GM23248 (cell line): ENCODE results near the gene ATP6AP1. TPM values are rescaled to one million over a fixed set of nuclear protein-coding genes. Genes with fewer than 3 reads are reported as not detected.

Experiments used
- DNase-seq: peaks from one replicate; pipeline ENCODE4 v3.0.0-alpha.2; 2015
- H2AFZ ChIP-seq: fragments of 200-600 bp; sonication (generic); 2 replicates; pipeline ENCODE4 v1.6.1; 2016; ENCODE audit warnings: antibody characterized with exemption
- H3F3A ChIP-seq: fragments of 200-600 bp; sonication (generic); 2 replicates; pipeline ENCODE4 v1.6.1; 2016; ENCODE audit warnings: mild to moderate bottlenecking, antibody characterized with exemption, mixed run types; ENCODE audit not compliant: insufficient read depth
- H3K27ac ChIP-seq: fragments of 200-600 bp; sonication (generic); 2 replicates; pipeline ENCODE4 v1.5.1; 2016; ENCODE audit warnings: mild to moderate bottlenecking
- H3K27me3 ChIP-seq: fragments of 200-600 bp; sonication (generic); replicated peaks from 2 replicates; pipeline ENCODE4 v1.6.1; 2016; ENCODE audit warnings: mild to moderate bottlenecking; ENCODE audit not compliant: insufficient read depth
- H3K36me3 ChIP-seq: fragments of 200-600 bp; sonication (generic); 2 replicates; pipeline ENCODE4 v1.6.1; 2016; ENCODE audit warnings: low read depth, mild to moderate bottlenecking
- H3K4me1 ChIP-seq: fragments of 200-600 bp; sonication (generic); 2 replicates; pipeline ENCODE4 v1.6.1; 2016; ENCODE audit warnings: mild to moderate bottlenecking; ENCODE audit not compliant: insufficient read depth
- H3K4me2 ChIP-seq: fragments of 200-600 bp; sonication (generic); one replicate; pipeline ENCODE4 v1.6.1; 2016; ENCODE audit warnings: mild to moderate bottlenecking; ENCODE audit not compliant: unreplicated experiment
- H3K4me3 ChIP-seq: fragments of 200-600 bp; sonication (generic); 2 replicates; pipeline ENCODE4 v1.5.1; 2016; ENCODE audit warnings: mild to moderate bottlenecking
- H3K79me2 ChIP-seq: fragments of 200-600 bp; sonication (generic); 2 replicates; pipeline ENCODE4 v1.6.1; 2016; ENCODE audit warnings: mild to moderate bottlenecking; ENCODE audit not compliant: insufficient read depth
- H3K9ac ChIP-seq: fragments of 200-600 bp; sonication (generic); 2 replicates; pipeline ENCODE4 v1.6.1; 2016; ENCODE audit warnings: mild to moderate bottlenecking
- H3K9me2 ChIP-seq: fragments of 200-600 bp; sonication (generic); 2 replicates; pipeline ENCODE4 v1.6.1; 2016; ENCODE audit warnings: mixed run types, mild to moderate bottlenecking, moderate library complexity; ENCODE audit not compliant: insufficient read depth
- H3K9me3 ChIP-seq: fragments of 200-600 bp; sonication (generic); one replicate; pipeline ENCODE4 v1.6.1; 2017; ENCODE audit warnings: low read depth
- H4K20me1 ChIP-seq: fragments of 200-600 bp; sonication (generic); 2 replicates; pipeline ENCODE4 v1.6.0; 2016; ENCODE audit not compliant: insufficient read depth
- EZH2 ChIP-seq: fragments of 200-600 bp; sonication (generic); IDR thresholded peaks from 2 replicates; pipeline ENCODE4 v1.6.1; 2018; ENCODE audit warnings: antibody characterized with exemption, mild to moderate bottlenecking; ENCODE audit not compliant: insufficient read depth, poor library complexity, severe bottlenecking
- EZH2phosphoT487 ChIP-seq: fragments of 200-600 bp; sonication (generic); IDR thresholded peaks from 2 replicates; pipeline ENCODE4 v1.6.1; 2018; ENCODE audit warnings: antibody characterized with exemption, moderate library complexity, mild to moderate bottlenecking, low read depth; ENCODE audit not compliant: insufficient read depth
- WGBS, 2 experiments: methylation state at CpG; one replicate each; pipeline ENCODE4 v1.1.6; 2015 to 2017; ENCODE audit warnings: low lambda C conversion rate in 2 of 2, low coverage in 1 of 2; ENCODE audit errors: missing lambda C conversion rate in 2 of 2; 5-methylcytosine and 5-hydroxymethylcytosine counted together
- in situ Hi-C: fragments of 300-500 bp; cut with MboI; formaldehyde crosslinking; loops from 2 replicates; pipeline ENCODE4 v1.15.0; 2020
- polyA plus RNA-seq: library from polyadenylated mRNA; unstranded; fragments of >200 nt; fragmentation: Nextera tagmentation; extraction: Ambion mirVana; gene quantifications from 2 replicates; pipeline ENCODE4 v1.2.1, GENCODE V29; 2016
- total RNA-seq: library from RNA; depleted of rRNA; stranded (reverse); fragments of >200 nt; shearing (Covaris generic); gene quantifications from 2 replicates; pipeline ENCODE4 v1.2.3, GENCODE V29; 2014

Gene ATP6AP1
- total and polyA plus RNA-seq, 2 experiments from 2014 or later = 73.2 to 156 TPM

DNA sequence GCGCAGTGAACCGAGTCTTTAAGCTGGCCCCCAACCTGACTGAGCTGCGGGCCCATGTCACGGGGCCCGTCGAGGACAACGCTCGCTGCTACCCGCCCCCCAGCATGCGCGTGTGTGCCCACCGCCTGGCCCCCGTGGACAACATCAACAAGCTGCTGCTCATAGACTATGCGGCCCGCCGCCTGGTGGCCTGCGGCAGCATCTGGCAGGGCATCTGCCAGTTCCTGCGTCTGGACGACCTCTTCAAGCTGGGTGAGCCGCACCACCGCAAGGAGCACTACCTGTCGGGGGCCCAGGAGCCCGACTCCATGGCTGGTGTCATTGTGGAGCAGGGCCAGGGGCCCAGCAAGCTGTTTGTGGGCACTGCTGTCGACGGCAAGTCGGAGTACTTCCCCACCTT, 31.8 kb downstream of the ATP6AP1 start:
- H3K27ac ChIP-seq = no peak overlapping the region
- in situ Hi-C loops = no loop called here
- peak overlapping the region; percentile 90 for H3K4me3 ChIP-seq
- peak overlapping the region; percentile 78 for H3K4me2 ChIP-seq
- no peaks in the 10 kb centered on the region for H3K9me3 ChIP-seq
- peaks cover 59% of the 10 kb centered on the region for H3K79me2 ChIP-seq
- no peaks in the 10 kb centered on the region for H3K4me1 ChIP-seq
- H3K36me3 ChIP-seq = no peaks in the 10 kb centered on the region
- no peaks in the 10 kb centered on the region for H3F3A ChIP-seq
- H4K20me1 ChIP-seq = no peaks in the 10 kb centered on the region
- H3K9ac ChIP-seq = peak overlapping the region; percentile 90
- no peak overlapping the region for H2AFZ ChIP-seq
- DNase-seq = peak; percentile 27
- no peak for TF ChIP-seq EZH2
- no peak for TF ChIP-seq EZH2phosphoT487
- H3K27me3 ChIP-seq = no peaks in the 10 kb centered on the region
- WGBS, 2 experiments = 76 to 90% methylated on average over 3 of the region's 26 CpGs
- H3K9me2 ChIP-seq = no peaks in the 10 kb centered on the region

GRCh38 chrX:154462396-154462795, 33.9 kb downstream of the ATP6AP1 start:
- Histone ChIP-seq H3K9me3 (no peaks in the 10 kb centered on the region), H2AFZ (no peak overlapping the region), H3K79me2 (peaks cover 59% of the 10 kb centered on the region), H3K4me1 (no peaks in the 10 kb centered on the region), H3K27me3 (no peaks in the 10 kb centered on the region), H3K9me2 (no peaks in the 10 kb centered on the region), H3F3A (no peaks in the 10 kb centered on the region), H4K20me1 (no peaks in the 10 kb centered on the region), H3K4me3 (no peak overlapping the region), H3K36me3 (no peaks in the 10 kb centered on the region), H3K9ac (no peak overlapping the region), H3K4me2 (no peak overlapping the region), H3K27ac (no peak overlapping the region)
- DNase-seq = no peak
- in situ Hi-C loops = no loop called here
- WGBS, 2 experiments = 80 to 84% methylated on average over 4 to 8 of the region's 8 CpGs
- TF ChIP-seq EZH2phosphoT487 (no peak), EZH2 (no peak)

DNA sequence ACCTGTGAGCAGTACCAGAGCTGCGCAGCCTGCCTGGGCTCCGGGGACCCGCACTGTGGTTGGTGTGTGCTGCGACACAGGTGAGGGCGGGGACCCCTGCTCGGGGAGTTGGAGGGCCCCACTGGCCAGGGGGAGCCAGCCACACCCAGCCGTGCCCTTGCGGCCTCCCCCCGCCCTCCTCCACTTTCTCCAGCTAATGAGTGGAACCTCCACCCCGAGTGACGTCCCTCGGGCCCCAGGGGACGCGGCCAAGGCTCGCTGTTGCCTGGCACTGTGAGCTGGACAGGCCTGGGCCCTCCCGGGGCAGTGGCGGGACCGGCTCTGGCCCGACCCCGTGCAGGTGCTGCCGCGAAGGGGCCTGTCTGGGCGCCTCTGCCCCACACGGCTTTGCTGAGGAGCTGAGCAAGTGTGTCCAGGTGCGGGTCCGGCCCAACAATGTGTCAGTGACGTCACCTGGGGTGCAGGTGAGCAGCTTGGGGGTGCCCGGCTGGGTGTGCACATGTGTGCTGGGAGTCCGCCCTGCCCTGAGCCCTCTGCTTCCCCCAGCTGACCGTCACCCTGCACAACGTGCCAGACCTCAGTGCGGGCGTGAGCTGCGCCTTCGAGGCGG, 35.2 kb downstream of the ATP6AP1 start:
- no peak for DNase-seq
- in situ Hi-C loops = no loop called here
- H3K9me2 ChIP-seq = no peaks in the 10 kb centered on the region
- H3K79me2 ChIP-seq = peaks cover 54% of the 10 kb centered on the region
- no peaks in the 10 kb centered on the region for H3K4me1 ChIP-seq
- H3K9me3 ChIP-seq = no peaks in the 10 kb centered on the region
- no peak overlapping the region for H3K9ac ChIP-seq
- H2AFZ ChIP-seq = no peak overlapping the region
- no peak overlapping the region for H3K27ac ChIP-seq
- no peaks in the 10 kb centered on the region for H3K36me3 ChIP-seq
- no peaks in the 10 kb centered on the region for H4K20me1 ChIP-seq
- TF ChIP-seq EZH2phosphoT487 (no peak), EZH2 (no peak)
- no peak overlapping the region for H3K4me3 ChIP-seq
- no peak overlapping the region for H3K4me2 ChIP-seq
- no peaks in the 10 kb centered on the region for H3K27me3 ChIP-seq
- 91 to 100% methylated on average over 3 to 6 of the region's 36 CpGs for WGBS, 2 experiments
- H3F3A ChIP-seq = no peaks in the 10 kb centered on the region

DNA sequence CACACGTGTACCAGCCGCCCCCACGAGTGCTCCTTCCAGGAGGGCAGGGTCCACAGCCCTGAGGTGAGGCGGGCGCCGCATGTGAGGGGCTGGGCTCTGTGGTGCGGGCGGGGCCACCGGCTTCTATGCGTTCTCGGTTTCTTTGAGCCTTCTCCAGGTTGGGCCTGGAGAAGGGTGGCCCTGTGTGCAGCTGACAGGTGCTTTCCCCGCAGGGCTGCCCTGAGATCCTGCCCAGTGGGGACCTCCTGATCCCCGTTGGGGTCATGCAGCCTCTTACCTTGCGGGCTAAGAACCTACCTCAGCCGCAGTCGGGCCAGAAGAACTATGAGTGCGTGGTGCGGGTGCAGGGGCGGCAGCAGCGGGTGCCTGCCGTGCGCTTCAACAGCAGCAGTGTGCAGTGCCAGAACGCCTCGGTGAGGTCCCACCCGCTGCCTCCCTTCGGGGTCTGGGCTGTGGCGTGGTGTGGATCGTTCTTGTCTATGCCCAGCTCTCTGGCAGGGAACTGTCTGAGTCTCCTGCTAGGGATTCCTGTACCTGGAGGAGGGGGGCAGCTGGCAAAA, 36.4 kb downstream of the ATP6AP1 start:
- H3K9me2 ChIP-seq = no peaks in the 10 kb centered on the region
- peaks cover 42% of the 10 kb centered on the region for H3K79me2 ChIP-seq
- TF ChIP-seq EZH2 (no peak), EZH2phosphoT487 (no peak)
- H3K27me3 ChIP-seq = no peaks in the 10 kb centered on the region
- no peak for DNase-seq
- H3K4me3 ChIP-seq = no peak overlapping the region
- H3K9ac ChIP-seq = no peak overlapping the region
- H3K9me3 ChIP-seq = no peaks in the 10 kb centered on the region
- H3K27ac ChIP-seq = no peak overlapping the region
- 96 to 97% methylated on average over 8 to 10 of the region's 28 CpGs for WGBS, 2 experiments
- H3K4me1 ChIP-seq = no peaks in the 10 kb centered on the region
- no peaks in the 10 kb centered on the region for H3K36me3 ChIP-seq
- in situ Hi-C loops = no loop called here
- no peak overlapping the region for H3K4me2 ChIP-seq
- H2AFZ ChIP-seq = no peak overlapping the region
- no peaks in the 10 kb centered on the region for H4K20me1 ChIP-seq
- H3F3A ChIP-seq = no peaks in the 10 kb centered on the region
